A673 (cell line): Measurements from ENCODE around the gene GRIK3. TPM values are rescaled to one million over a fixed set of nuclear protein-coding genes. Genes with fewer than 3 reads are reported as not detected.

ENCODE experiments used
- BruUV-seq: library from RNA; stranded (reverse); fragments of 400-500 nt; replicated peaks from 2 replicates; lab custom pipeline; 2021; lab: Mats Ljungman, UMichigan
- CTCF ChIA-PET: fragments of 300-600 bp; sonication (Branson Sonifier 250); formaldehyde crosslinking; loops from one replicate; lab custom pipeline; 2022; ENCODE audit warnings: antibody characterized with exemption; lab: Charles Lee
- POLR2A ChIA-PET: fragments of 300-600 bp; sonication (Branson Sonifier 250); formaldehyde crosslinking; loops from one replicate; lab custom pipeline; 2022; ENCODE audit warnings: antibody characterized with exemption; ENCODE audit not compliant: low non-redundant PET; lab: Charles Lee
- DNase-seq: peaks from one replicate; pipeline ENCODE4 v3.0.0-alpha.2; 2015; ENCODE audit warnings: low spot score
- H3K27ac ChIP-seq: fragments of 200-600 bp; sonication (generic); 2 replicates; pipeline ENCODE4 v1.5.1; 2016; ENCODE audit warnings: mixed run types, low read depth, mild to moderate bottlenecking, mixed read lengths, antibody characterized with exemption, low read length; ENCODE audit not compliant: poor library complexity, severe bottlenecking
- H3K27me3 ChIP-seq: fragments of 200-600 bp; sonication (generic); replicated peaks from 2 replicates; pipeline ENCODE4 v1.6.1; 2017; ENCODE audit warnings: mixed run types, low read depth, mild to moderate bottlenecking, mixed read lengths, antibody characterized with exemption, low read length; ENCODE audit not compliant: insufficient read depth, poor library complexity
- H3K36me3 ChIP-seq: fragments of 200-600 bp; sonication (generic); 2 replicates; pipeline ENCODE4 v1.6.1; 2016; ENCODE audit warnings: mixed run types, mild to moderate bottlenecking, mixed read lengths, antibody characterized with exemption, low read length; ENCODE audit not compliant: insufficient read depth, poor library complexity, severe bottlenecking
- H3K4me1 ChIP-seq: fragments of 200-600 bp; sonication (generic); 2 replicates; pipeline ENCODE4 v1.6.1; 2017; ENCODE audit warnings: mixed run types, mild to moderate bottlenecking, mixed read lengths, antibody characterized with exemption, low read length; ENCODE audit not compliant: insufficient read depth, poor library complexity, severe bottlenecking
- H3K4me3 ChIP-seq: fragments of 200-600 bp; sonication (generic); 2 replicates; pipeline ENCODE4 v1.5.1; 2016; ENCODE audit warnings: low read depth, mixed run types, mild to moderate bottlenecking, mixed read lengths, low read length; ENCODE audit not compliant: poor library complexity, severe bottlenecking
- H3K9me3 ChIP-seq: fragments of 200-600 bp; sonication (generic); 2 replicates; pipeline ENCODE4 v1.6.1; 2016; ENCODE audit warnings: mixed run types, low read depth, mild to moderate bottlenecking, mixed read lengths, antibody characterized with exemption, low read length; ENCODE audit not compliant: poor library complexity, severe bottlenecking
- EZH2 ChIP-seq: fragments of 200-600 bp; sonication (generic); IDR thresholded peaks from 2 replicates; pipeline ENCODE4 v1.6.1; 2017; ENCODE audit warnings: borderline replicate concordance, low read depth, mild to moderate bottlenecking, mixed read lengths, antibody characterized with exemption, low read length; ENCODE audit not compliant: poor library complexity, severe bottlenecking
- intact Hi-C: fragments of 100-400 bp; cut with micrococcal nuclease; formaldehyde crosslinking; loops from one replicate; pipeline ENCODE4 v1.10.0; 2022; ENCODE audit not compliant: unreplicated experiment
- total RNA-seq: library from RNA; stranded (reverse); gene quantifications from 2 replicates; pipeline ENCODE4 v1.2.3, GENCODE V29; 2021
- TF ChIP-seq, protein P1 (sequence below): fragments of 300-800, 200-600 bp; sonication (generic); conservative IDR thresholded peaks from 2 replicates; pipeline ENCODE4 v1.5.1; 2017; ENCODE audit warnings: low read depth, mild to moderate bottlenecking, antibody characterized with exemption, low read length, moderate library complexity, mixed read lengths

Gene GRIK3
- total RNA-seq, 1 experiment from 2014 or later, result 0.17 TPM

- DNase-seq, result no peak
- Histone ChIP-seq H3K4me3 (no peak overlapping the region), H3K36me3 (no peaks in the 10 kb centered on the region), H3K27ac (no peak overlapping the region), H3K4me1 (no peaks in the 10 kb centered on the region), H3K9me3 (no peaks in the 10 kb centered on the region), H3K27me3 (no peaks in the 10 kb centered on the region)
- intact Hi-C loops, result no loop called here
- no TSS peak for BruUV-seq
- ChIA-PET POLR2A (no interaction called here), CTCF (no interaction called here)
- TF ChIP-seq, protein P1, sequence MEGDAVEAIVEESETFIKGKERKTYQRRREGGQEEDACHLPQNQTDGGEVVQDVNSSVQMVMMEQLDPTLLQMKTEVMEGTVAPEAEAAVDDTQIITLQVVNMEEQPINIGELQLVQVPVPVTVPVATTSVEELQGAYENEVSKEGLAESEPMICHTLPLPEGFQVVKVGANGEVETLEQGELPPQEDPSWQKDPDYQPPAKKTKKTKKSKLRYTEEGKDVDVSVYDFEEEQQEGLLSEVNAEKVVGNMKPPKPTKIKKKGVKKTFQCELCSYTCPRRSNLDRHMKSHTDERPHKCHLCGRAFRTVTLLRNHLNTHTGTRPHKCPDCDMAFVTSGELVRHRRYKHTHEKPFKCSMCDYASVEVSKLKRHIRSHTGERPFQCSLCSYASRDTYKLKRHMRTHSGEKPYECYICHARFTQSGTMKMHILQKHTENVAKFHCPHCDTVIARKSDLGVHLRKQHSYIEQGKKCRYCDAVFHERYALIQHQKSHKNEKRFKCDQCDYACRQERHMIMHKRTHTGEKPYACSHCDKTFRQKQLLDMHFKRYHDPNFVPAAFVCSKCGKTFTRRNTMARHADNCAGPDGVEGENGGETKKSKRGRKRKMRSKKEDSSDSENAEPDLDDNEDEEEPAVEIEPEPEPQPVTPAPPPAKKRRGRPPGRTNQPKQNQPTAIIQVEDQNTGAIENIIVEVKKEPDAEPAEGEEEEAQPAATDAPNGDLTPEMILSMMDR, result no peak
- no peak for TF ChIP-seq EZH2
Observed at GRCh38 chr1:36763771-36764170, 270.5 kb downstream of the GRIK3 start.

- Histone ChIP-seq H3K27me3 (no peaks in the 10 kb centered on the region), H3K4me3 (no peak overlapping the region), H3K9me3 (no peaks in the 10 kb centered on the region), H3K36me3 (no peaks in the 10 kb centered on the region), H3K4me1 (no peaks in the 10 kb centered on the region), H3K27ac (no peak overlapping the region)
- TF ChIP-seq, protein P1, result no peak
- TF ChIP-seq EZH2, result no peak
- DNase-seq, result no peak
- CTCF ChIA-PET, result no interaction called here
- no TSS peak for BruUV-seq
- POLR2A ChIA-PET, result no interaction called here
- intact Hi-C loops, result no loop called here
Observed at GRCh38 chr1:36762174-36762573, 272.1 kb downstream of the GRIK3 start.

DNA sequence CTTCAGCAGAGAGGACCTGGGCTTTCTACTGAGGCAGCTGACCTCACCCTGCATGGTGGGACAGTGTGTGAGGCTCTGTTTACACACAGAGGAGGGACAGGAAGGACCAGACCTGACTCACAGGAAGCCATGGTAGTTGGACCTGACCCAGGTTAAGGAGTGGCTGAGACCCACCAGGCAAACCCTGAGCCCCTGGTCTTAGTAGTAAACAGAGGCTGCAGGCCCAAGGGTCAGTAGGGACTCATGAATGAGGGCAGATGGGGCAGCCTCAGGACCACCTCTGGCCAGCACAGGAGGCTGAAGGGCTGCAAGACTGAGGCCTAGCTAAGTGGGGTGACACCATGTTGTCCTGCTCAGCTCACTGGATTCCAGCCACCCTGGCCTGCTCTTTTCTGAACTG is 273.2 kb downstream of the GRIK3 start:
- BruUV-seq, result no TSS peak
- CTCF ChIA-PET, result interaction anchor here (0.5 kb wide), 1 partner anchor 284 kb away, joined by 5 read pairs; no protein-coding TSS in a partner anchor

More for the DNA sequence above, 273.2 kb downstream of the GRIK3 start:
- Histone ChIP-seq H3K27ac (no peak overlapping the region), H3K4me3 (no peak overlapping the region), H3K9me3 (no peaks in the 10 kb centered on the region), H3K4me1 (no peaks in the 10 kb centered on the region), H3K27me3 (no peaks in the 10 kb centered on the region), H3K36me3 (no peaks in the 10 kb centered on the region)
- DNase-seq, result no peak
- intact Hi-C loops, result no loop called here
- no peak for TF ChIP-seq EZH2
- TF ChIP-seq, protein P1, result no peak
- POLR2A ChIA-PET, result no interaction called here
